NCI-H146 treated with DMSO at 0.1 percent for 48 hours (cell line): ENCODE data around the gene ADAM15.

ENCODE experiments used
- DNase-seq: peaks from one replicate; lab custom pipeline; 2025; ENCODE audit not compliant: unreplicated experiment; lab: John Stamatoyannopoulos, UW

ADAM15 gene

DNA sequence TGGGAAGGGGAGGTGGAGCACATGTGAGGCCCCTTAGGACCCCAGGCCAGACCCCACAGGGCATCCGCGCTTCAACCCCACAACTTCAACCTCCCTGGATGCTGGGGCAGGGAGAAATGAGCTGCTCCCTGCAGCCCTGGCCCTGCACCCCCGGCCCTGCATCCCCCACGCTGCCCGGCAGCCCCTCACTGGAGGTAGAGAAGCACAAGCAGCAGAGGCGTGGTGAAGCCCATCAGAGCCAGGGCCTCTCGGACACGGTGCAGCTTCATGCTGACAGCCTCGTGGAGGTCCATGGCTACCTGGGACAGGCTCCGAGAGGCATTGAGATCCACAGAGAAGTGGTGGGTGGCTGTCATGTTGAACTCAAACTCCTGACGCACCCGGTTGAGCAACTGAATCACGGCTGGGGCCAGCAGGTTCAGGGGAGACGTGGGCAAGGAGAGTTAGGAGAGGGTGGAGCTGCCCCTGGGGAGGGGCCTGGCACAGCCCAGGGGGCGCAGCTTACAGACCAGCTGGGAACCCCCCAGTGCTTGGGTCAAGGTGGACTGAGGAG, 20.8 kb upstream of the ADAM15 start:
- no peak for DNase-seq

DNA sequence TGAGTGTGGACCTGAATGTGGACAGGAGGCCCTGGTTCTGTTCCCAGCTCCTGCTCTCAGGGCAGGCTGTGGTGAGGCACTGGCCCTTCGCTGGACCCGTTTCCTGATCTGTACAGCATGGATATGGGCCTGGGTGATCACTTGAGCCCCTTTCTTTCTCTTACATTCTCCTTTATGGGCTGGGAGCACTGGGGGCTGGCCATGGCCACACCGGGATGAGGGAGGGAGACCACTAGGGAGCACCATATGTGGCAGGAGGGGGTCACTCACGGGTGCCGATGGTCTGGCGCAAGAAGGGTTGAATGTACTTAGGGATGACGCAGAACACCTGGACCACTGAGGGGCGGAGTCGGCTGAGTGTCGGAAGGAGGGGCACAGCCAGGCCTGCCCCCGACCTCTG, 20.2 kb upstream of the ADAM15 start:
- no peak for DNase-seq

DNA sequence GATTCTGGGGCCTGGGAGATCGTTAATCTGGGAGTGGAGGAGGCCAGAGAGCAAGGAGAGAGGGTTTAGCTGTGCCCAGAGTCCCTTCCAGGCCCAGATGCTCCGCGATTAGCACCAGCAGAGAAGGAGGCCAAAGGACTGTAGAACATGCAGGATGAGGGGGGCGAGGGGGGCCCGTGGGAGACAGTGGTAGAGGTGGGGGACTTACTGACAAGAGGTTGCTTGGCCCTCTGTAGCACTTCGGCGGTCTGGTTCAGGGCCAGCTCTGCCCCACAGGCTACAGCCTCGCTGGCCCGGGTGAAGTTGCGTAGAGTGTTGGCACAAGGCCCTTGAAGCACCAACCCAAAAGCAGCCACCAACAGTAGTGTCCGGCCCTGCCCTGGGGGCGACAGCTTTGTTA, 18.2 kb upstream of the ADAM15 start:
- no peak for DNase-seq

DNA sequence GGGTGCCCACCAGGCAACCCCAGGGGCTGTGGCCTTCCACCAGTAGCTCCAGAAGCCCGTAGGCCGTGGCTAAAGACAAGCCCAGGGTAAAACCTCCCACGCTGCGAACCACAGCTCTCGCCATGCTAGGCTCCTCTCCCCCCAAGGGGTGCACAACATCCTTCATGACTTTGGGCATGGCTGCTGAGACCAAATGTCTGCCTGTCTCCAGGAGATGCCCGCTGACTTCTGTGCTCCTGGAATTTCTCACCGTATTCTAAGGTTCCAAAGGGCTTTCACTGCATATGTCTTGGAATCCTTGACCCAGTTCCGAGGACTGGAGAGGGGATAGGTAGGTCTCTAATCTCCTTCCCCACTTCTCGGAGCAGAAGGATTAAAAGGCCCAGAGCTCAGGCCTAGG, 17.6 kb upstream of the ADAM15 start, which contains the start of the genes DCST1 and DCST2:
Gene DCST1 (plus strand): TSS at position 301 of the 400 bp plus-strand sequence. CDS start 213 bp downstream, outside the sequence.
Gene DCST2 (minus strand): TSS at position 258 of the 400 bp plus-strand sequence. CDS start 80 bp downstream, at position 178.
- DNase-seq, result no peak

DNA sequence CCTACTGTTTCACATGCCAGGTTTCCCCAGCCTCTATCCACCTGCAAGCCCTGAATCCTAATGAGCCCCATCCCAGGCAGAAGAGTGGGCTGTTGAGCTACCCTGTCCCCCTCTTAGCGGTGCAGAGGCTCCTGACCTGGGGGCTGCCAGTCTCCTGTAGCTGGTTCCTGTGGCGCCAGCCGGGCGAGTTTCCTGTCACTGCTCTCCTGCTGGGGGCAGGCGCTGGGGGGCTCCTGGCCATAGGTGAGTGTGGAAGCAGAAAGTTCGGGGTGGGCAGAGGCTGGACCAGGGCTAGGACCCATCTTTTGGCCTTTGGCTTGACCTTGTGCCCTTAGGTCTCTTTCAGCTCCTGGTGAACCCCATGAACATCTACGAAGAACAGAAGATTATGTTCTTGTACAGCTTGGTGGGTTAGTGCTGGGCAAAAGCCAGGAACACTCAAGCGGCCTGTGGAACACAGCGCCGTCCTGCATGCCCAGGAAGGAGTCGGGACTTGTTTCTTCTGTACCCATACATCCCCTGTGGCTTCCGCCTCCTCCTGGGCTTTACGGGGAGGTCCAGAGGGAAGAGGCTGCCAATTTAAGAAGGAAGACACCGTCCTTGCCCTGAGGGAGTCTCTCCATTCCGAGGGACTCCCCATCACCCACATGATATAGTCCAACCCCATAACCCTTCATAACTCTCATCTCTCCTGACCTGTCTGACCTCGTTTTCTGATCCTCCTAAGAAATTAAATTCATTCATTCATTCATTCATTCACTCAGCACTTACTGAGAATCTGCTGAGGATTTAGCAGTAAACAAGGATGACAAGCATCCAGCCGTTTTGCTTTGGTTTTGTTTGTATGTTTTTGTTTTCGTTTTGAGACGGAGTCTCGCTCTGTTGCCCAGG, 16.6 kb upstream of the ADAM15 start:
- no peak for DNase-seq

DNA sequence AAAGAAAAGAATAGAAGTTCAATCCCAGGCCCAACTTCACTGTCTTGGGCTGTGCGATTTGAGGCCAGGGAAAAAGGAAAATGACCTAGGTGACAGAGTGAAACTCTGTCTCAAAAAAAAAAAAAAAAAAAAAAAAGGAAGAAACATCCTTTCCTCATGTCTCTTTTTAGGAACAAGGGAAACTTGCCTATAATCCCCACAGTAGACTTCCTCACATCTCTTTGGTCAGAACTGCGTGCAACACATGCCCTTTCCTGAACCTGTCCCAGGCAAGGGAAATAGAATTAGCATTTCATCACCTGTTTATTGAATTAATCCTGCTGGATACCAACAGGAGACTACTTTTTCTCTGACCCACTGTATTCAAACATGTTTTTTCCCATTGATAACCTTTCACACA, 15.2 kb upstream of the ADAM15 start:
- DNase-seq, result no peak

DNA sequence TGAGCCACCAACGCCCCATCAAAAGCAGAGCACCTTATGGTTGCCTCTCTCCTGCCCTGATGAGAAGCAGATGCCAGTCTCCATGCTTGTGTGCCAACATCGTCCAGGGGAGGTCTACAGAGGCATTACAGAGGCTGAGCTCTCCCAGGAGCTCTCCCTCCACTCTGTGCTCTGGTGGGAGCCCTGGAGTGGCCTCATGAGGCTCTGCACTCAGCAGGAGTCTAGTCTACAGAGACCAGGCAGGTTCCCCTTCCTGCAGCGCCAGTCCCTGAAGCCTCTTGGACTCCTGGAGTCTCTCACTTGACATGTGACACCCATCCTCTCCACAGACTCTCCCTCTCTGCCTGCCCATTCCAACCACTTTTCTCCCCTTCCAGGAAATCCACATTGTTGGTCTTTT, 14.1 kb upstream of the ADAM15 start:
- DNase-seq, result no peak

DNA sequence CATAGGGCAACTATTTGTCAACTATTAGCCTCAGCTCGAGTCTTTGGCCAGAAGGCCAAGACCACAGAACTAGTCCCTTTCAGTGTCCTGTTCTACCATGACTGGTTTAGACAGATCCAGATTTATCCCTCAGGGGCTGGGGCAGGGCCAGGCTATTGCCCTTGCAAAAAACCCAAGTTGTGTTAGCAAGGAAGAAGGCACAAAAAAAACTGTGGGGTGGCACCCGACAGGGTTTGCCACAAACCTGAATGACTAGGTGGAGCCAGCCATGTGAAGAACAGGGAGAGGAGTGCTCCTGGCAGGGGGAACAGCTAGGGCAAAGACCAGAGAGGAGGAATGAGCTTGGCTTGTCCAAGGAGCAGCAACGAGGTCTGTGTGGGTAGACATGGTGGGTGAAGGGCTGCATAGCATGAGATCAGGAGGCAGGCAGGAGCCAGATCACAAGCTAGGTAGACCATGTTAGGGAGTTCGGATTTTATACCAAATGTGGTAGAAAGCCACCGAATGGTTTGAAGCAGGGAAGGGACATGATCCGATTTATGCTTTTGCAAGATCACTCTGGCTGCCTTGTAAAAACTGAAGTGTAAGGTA, 13.2 kb upstream of the ADAM15 start:
- no peak for DNase-seq

DNA sequence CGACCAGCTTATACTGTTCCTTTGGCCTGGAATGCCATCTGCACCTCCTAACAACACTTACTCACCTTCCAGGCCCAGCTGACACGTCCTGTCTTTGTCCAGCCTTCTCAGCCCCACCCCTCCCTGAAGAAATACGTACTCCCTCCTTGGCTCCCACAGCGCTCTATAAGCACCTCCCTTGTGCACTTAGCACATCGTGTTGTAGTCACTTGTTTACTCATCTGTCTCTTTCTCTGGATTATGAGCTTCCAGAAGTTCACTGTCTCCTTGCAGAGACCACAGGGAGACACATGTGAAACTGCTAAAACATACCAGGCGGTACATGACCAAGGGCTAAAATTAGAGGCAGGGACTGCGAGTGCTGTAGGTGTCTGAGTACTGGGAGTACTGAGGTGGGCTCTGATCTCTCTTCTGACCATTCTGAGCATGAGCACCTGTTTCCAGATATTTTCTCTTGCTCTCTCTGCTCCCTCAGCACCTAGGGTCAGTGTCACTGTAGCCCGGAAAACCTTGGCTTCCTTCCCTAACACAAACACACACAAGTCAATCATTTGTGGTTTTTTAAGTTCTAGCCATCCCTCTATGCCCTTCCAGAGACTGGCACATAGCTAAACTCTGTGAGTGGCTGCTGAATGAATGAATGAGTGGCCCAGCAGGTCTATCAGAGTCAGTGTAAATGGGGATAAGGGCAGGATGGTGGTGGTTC, 12.4 kb upstream of the ADAM15 start:
- DNase-seq, result no peak

DNA sequence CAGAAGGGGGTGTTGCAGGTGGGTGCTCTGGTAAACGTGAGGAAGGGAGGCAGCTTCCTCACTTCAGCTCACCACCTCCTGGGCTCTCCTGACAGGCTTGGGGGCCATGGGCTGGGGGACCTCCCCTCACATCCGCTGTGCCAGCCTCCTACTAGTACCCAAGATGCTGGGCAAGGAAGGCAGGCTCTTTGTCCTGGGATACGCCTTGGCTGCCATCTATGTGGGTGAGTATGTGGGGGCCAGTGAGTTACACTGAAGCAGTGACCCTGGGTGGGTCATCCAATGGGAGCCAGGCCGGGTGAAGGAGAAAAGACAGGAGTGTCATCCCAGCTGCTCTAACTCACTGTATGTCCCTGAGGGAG, 11.8 kb upstream of the ADAM15 start:
- DNase-seq, result no peak

DNA sequence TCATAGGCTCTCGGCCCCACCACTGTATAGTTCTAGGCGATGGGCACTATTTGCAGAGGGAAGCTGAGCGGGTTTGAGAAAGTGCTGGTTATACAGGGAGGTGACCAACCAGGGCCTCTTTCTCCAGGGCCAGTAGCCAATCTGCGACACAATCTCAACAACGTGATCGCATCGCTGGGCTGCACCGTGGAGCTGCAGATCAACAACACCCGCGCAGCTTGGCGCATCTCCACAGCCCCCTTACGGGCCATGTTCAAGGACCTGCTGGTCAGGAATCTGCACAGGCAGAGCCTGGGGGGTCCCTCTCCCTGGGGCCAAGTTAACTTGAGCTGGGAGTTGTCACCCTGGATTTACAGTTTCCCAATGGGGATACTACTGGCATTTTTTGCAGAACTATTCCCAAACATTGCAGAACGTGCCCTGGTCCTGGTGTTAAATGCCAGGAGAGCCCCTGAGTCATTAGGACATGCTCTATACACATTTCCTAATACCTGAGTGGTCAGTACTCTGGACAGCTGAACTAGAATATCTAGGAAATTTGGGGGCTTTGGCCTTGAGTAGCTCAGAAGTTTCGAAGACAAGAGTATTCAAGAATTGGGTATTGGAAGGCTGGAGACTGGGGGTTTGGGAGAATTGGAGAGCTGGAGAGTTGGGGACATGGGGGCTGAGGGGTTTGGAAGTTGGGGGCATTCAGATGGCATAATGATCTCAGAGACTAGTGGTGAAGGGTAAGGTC, 10.6 kb upstream of the ADAM15 start:
- DNase-seq, result no peak

DNA sequence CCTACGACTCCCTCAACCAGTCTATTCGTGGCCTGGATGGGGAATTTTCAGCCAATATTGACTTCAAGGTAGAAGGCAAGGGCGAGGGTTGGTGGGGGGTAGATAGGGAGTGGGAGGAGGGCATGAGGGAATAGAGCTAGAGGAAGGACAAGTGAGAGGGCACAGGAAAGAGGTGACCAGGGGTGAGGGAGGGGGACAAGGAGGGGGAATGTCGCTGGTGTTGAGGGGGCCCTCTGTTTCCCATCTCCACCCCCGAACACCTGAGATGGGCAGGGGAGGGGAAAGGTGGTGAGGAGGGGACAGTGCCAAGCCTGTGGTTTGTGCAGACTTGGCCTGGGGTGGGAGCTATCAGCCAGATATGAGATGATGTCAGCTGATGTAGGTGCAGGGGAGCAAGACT, 8.3 kb upstream of the ADAM15 start:
- DNase-seq, result no peak

DNA sequence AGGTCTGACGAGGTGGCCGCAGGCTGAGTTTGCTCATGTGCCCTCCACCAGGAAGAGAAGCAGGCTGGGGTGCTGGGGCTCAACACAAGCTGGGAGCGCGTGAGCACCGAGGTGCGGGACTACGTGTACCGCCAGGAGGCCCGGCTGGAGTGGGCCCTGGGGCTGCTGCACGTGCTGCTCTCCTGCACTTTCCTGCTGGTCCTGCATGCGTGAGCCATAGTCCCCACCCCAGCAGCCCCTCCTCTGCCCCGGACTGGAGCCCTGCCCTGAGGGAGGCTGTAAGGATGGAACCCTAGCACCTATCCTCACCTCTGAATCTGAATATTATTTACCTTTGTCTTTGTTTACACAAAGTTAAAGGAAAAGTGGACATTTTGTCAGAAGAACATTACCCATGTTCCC, 7.8 kb upstream of the ADAM15 start:
- no peak for DNase-seq

DNA sequence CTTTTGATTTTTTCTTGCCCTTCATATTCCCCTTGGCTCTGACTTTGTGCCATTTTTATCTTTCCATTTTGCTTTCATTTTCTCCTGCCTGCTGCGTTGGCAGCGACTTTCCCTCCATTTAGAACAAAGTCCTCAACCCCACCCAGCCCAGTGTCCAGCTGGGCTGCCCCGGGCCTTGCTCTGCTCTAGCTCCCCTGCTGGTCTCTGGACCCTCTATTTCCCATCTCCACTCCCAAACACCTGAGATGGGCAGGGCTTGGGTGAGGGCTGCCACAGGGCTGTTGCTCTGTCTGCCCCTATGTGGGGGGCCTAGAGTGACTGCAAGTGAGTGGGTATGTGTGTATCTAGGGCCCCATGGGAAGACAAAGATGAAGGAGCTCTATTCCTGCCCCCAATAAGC, 7.3 kb upstream of the ADAM15 start:
- no peak for DNase-seq

DNA sequence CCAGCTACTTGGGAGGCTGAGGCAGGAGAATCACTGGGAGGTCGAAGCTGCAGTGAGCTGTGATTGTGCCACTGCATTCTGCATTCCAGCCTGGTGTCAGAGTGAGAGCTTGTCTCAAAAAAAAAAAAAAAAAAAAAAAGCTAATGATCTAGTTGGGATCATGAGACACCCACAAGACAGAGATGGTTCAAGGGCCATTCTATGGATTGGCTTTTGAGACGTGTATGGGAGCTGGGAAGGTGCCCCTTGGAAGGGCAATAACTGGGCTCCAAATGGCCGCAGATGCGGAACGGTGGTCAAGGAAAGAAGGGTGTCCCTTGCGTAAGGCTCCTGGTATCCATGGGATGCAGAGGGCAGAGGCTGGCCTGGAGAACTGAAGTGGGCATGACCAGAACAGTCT, 6.8 kb upstream of the ADAM15 start:
- DNase-seq, result no peak

DNA sequence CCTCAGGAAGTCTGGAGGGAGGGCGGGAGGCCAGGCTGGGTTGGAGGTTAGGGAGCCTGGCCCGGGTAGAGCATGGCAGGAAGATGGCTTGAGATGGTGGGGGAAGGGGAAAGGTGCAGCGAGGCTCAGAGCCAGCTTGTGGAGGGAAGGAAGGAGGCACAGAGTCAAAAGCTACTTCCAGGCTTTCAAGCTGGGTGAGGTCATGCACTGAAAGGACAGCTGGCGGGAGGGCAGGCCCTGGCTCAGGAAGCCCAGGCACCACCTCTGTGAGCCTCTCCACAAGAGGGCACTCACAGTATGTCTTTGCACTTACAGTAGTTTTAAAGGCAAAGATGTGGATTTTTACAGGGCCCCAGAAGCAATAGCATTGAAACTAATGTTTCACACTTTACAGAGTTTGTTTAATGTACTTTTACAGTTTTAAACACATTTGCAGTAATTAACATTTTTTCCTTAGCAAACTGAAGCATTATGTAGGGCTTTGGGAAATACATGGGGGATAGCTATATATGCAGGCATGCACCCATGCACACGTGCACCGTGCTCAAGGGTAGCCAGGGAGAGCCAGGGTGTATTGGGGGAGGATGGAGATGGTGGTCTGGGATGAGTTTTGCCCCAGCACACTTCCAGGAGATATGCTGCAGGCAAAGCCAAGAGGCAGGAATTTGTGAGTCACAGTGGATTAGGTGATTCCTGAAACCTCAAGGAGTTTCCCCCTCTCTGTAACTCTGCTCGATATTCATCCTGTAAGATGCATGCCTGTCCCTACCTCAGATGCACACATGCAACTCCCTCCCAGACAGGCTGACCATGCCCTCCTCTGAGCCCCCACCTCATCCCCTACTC, 6.1 kb upstream of the ADAM15 start:
- DNase-seq, result peak; percentile 60

DNA sequence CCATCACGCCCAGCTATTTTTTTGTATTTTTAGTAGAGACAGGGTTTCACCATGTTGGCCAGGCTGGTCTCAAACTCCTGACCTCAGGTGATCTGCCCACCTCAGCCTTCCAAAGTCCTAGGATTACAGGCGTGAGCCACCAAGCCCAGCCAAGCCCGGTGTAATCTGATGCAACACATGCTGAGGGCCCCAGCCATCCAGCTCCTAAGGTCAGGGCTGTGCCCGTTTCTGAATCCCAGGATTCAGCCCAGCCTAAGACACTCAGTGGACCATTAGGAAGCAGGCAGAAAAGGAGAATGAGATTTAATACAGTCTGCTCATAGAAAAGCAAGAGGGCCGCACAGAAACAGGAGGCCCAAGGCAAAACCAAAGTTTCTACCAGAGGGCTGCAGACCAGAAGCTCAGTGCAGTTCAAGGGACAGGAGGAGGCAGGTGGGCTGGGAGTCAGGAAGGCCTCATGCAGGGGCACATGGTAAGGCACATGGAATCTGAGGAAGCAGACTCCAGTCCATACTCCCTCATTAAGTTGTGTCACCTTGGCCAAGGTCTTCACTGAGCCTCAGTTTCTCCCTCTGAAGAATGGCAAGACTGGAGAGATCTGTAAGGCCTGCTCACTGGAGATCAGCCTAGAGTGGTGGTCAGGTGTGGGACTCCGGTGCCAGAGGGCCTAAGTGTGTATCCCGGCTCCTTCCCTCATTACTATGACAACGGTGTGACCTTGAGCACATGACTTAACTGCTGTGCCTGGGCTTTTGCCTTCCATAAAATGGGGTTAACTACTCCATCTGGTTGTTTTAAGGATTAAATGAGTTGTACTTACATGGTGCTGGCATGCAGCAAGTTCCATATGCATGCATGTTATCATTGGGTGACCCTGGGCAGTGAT, 2.4 kb upstream of the ADAM15 start:
- no peak for DNase-seq

DNA sequence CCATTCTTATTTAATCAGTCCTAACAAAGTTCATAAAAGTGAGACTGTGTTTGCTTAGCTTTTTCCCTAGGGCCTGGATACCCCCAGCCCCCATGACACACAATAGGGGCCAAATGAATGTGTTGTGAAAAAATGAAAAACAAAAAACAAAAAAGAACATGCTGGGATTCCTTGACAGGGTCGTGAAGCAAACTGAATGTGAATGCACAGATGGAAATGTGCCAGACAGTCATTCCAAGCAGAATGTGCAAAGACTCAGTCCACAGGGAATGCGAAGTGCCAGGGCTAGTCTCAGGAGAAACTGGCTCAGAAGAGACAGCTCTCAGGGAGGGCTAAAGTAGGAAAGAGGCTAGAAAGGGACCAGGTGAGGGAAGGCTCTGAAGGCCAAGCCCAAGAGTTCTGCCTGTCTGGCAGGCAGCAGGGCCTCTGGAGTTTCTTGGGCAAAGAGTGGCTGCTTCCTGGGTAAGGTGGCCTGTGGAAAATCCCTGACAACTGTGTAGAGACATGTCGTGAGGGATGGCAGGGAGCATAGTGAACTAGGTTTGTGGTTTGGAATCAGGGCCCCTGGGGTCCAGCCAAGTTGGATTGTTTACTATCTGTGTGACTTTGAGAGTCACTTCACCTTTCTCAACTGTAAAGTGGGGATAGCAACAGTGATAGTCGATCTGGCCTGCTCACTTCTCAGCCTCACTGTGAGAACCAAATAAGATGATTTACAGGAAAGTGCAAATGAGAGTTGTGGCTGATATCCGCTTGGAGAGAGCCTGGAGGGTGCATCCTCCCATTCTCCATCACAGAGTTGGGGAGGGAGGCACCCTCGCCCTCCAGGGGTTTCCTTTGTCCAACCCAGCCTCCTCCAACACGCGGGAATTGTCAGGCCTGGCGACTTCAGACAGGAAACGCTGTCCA, 1.2 kb upstream of the ADAM15 start:
- no peak for DNase-seq
